HepG2 (cell line): ENCODE data around the gene ALDOA. TPM values are rescaled to one million over a fixed set of nuclear protein-coding genes. Genes with fewer than 3 reads are reported as not detected.

Source experiments
- CAMTA2 ChIP-seq: sonication (generic); formaldehyde crosslinking; IDR thresholded peaks from 2 replicates; pipeline ENCODE4 v1.4.0; 2020; ENCODE audit warnings: mild to moderate bottlenecking, missing genetic modification reagents, borderline replicate concordance
- DPF2 ChIP-seq: sonication (generic); formaldehyde crosslinking; IDR thresholded peaks from 2 replicates; pipeline ENCODE4 v1.4.0; 2020; ENCODE audit warnings: mild to moderate bottlenecking, low read depth, missing genetic modification reagents, borderline replicate concordance
- HNRNPH1 ChIP-seq: fragments of 200-400 bp; formaldehyde crosslinking; optimal IDR thresholded peaks from 2 replicates; pipeline ENCODE3; 2017; ENCODE audit warnings: mild to moderate bottlenecking, low read depth, low read length
- MIER3 ChIP-seq: IDR thresholded peaks from 2 replicates; pipeline ENCODE4 v1.6.1; 2016; ENCODE audit warnings: missing compliant biosample characterization, borderline replicate concordance
- NONO ChIP-seq, 2 experiments: fragments of 450-650 bp in 1 of 2; sonication (generic) in 1 of 2; formaldehyde crosslinking in 1 of 2; IDR thresholded peaks in 1 of 2; conservative IDR thresholded peaks in 1 of 2; 2 replicates each; pipeline versions ENCODE4 v1.6.1 to v1.8.0; 2017 to 2022; ENCODE audit warnings: mild to moderate bottlenecking in 1 of 2, missing genetic modification reagents in 1 of 2, moderate library complexity in 1 of 2
- ZBTB20 ChIP-seq: sonication (generic); formaldehyde crosslinking; IDR thresholded peaks from 2 replicates; pipeline ENCODE4 v1.8.1; 2023; ENCODE audit warnings: missing genetic modification reagents, low read depth, mild to moderate bottlenecking, borderline replicate concordance
- ZNF816 ChIP-seq: sonication (generic); formaldehyde crosslinking; IDR thresholded peaks from 2 replicates; pipeline ENCODE4 v1.8.0; 2022; ENCODE audit warnings: missing genetic modification reagents, mild to moderate bottlenecking, borderline replicate concordance
- ZNF883 ChIP-seq: sonication (generic); formaldehyde crosslinking; IDR thresholded peaks from 2 replicates; pipeline ENCODE4 v1.5.1; 2020; ENCODE audit warnings: mild to moderate bottlenecking, missing genetic modification reagents; ENCODE audit errors: not compliant biosample characterization
- polyA plus RNA-seq, 8 experiments: library from polyadenylated mRNA; depleted of rRNA in 3 of 8; stranded (reverse) in 7 of 8; unstranded in 1 of 8; fragments of >200 nt; fragmentation: Illumina TruSeq in 4 of 8; extraction: Trizol in 4 of 8; gene quantifications; 2 replicates each; pipeline versions ENCODE4 v1.2.1 to v1.2.3, GENCODE V29; 2011 to 2016; ENCODE audit warnings: low read depth in 4 of 8, missing spikeins in 1 of 8, mixed read lengths in 1 of 8; ENCODE audit not compliant: insufficient read depth in 1 of 8
- total RNA-seq, 5 experiments: library from RNA; depleted of rRNA; stranded (reverse); fragments of >200 nt; fragmentation: Illumina TruSeq; extraction: Trizol; gene quantifications; 2 replicates each; pipeline ENCODE4 v1.2.3, GENCODE V29; 2016; ENCODE audit warnings: low read depth in 1 of 5
- TF ChIP-seq, protein P1 (sequence below): sonication (generic); formaldehyde crosslinking; IDR thresholded peaks from 2 replicates; pipeline ENCODE4 v1.5.1; 2020; ENCODE audit warnings: mild to moderate bottlenecking, missing genetic modification reagents, moderate library complexity
- TF ChIP-seq, protein P2 (sequence below), 2 experiments: sonication (generic) in 1 of 2; formaldehyde crosslinking in 1 of 2; IDR thresholded peaks; 2 replicates each; pipeline versions ENCODE4 v1.5.1 to v1.6.1; 2011 to 2020; ENCODE audit warnings: borderline replicate concordance in 1 of 2, low read depth in 1 of 2, low read length in 1 of 2, mild to moderate bottlenecking in 1 of 2, missing genetic modification reagents in 1 of 2, moderate library complexity in 1 of 2
- TF ChIP-seq, protein P3 (sequence below): IDR thresholded peaks from 2 replicates; pipeline ENCODE4 v1.6.1; 2012; ENCODE audit warnings: low read length, improper control_type of control experiment
- TF ChIP-seq, protein P4 (sequence below): sonication (generic); formaldehyde crosslinking; IDR thresholded peaks from 2 replicates; pipeline ENCODE4 v1.5.1; 2020; ENCODE audit warnings: mild to moderate bottlenecking, missing genetic modification reagents

ALDOA gene
- total and polyA plus RNA-seq, 2 of the 13 experiments (the other 11 are each of a cell fraction or from before 2014, with no cell fraction given): 925 to 1,884 TPM

DNA sequence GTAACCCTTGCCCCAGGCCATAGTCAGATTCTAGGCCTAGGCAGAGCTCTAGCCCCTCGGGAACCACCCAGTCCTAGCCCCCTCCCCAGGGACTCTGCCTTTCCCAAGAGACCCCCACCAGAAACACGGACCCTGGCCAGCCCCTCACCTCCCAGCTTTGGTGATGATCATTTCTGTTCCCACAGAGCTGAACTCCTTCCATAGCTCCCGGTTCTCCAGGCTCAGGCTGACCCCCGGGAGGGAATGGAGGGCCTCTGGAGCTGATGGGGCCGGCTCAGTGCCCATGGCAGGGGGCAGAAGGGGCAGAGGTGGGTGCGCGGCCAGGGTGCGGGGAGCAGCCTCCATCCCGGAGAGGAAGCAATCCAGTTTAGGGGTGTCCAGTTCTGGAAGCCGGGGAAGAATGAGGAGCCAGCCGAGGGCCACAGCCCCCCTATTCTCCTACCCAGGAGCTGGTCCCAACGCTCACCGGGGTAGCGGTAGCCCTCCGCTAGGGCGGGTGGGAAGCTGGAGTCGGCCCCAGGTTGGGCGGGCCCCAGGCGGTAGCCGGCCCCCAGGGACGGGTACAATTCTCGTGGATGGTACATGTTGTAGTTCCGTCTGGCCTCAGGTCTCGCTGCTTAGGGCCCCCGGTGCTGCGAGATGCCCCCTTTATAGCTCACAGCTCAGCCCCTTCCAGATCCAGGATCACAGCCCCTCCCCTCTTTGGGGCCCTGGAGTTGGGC lies 25.2 kb downstream of the ALDOA start (continued):
- TF ChIP-seq, protein P1, sequence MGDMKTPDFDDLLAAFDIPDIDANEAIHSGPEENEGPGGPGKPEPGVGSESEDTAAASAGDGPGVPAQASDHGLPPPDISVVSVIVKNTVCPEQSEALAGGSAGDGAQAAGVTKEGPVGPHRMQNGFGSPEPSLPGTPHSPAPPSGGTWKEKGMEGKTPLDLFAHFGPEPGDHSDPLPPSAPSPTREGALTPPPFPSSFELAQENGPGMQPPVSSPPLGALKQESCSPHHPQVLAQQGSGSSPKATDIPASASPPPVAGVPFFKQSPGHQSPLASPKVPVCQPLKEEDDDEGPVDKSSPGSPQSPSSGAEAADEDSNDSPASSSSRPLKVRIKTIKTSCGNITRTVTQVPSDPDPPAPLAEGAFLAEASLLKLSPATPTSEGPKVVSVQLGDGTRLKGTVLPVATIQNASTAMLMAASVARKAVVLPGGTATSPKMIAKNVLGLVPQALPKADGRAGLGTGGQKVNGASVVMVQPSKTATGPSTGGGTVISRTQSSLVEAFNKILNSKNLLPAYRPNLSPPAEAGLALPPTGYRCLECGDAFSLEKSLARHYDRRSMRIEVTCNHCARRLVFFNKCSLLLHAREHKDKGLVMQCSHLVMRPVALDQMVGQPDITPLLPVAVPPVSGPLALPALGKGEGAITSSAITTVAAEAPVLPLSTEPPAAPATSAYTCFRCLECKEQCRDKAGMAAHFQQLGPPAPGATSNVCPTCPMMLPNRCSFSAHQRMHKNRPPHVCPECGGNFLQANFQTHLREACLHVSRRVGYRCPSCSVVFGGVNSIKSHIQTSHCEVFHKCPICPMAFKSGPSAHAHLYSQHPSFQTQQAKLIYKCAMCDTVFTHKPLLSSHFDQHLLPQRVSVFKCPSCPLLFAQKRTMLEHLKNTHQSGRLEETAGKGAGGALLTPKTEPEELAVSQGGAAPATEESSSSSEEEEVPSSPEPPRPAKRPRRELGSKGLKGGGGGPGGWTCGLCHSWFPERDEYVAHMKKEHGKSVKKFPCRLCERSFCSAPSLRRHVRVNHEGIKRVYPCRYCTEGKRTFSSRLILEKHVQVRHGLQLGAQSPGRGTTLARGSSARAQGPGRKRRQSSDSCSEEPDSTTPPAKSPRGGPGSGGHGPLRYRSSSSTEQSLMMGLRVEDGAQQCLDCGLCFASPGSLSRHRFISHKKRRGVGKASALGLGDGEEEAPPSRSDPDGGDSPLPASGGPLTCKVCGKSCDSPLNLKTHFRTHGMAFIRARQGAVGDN: 0 out of 2 replicates have a peak, but pooled peaks have one; percentile 34
- 0 out of 2 replicates have a peak, but pooled peaks have one; percentile 28 for TF ChIP-seq ZBTB20 (CRISPR knock-in tag)
- TF ChIP-seq ZNF883: no peak
- TF ChIP-seq, protein P2, sequence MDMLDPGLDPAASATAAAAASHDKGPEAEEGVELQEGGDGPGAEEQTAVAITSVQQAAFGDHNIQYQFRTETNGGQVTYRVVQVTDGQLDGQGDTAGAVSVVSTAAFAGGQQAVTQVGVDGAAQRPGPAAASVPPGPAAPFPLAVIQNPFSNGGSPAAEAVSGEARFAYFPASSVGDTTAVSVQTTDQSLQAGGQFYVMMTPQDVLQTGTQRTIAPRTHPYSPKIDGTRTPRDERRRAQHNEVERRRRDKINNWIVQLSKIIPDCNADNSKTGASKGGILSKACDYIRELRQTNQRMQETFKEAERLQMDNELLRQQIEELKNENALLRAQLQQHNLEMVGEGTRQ (IDR thresholded peaks at IDR 0.05; ENCODE audit: low read depth, low read length): no peak
- TF ChIP-seq, protein P2 (CRISPR knock-in tag; IDR thresholded peaks at IDR 0.05; ENCODE audit: borderline replicate concordance): no peak
- TF ChIP-seq, protein P3, sequence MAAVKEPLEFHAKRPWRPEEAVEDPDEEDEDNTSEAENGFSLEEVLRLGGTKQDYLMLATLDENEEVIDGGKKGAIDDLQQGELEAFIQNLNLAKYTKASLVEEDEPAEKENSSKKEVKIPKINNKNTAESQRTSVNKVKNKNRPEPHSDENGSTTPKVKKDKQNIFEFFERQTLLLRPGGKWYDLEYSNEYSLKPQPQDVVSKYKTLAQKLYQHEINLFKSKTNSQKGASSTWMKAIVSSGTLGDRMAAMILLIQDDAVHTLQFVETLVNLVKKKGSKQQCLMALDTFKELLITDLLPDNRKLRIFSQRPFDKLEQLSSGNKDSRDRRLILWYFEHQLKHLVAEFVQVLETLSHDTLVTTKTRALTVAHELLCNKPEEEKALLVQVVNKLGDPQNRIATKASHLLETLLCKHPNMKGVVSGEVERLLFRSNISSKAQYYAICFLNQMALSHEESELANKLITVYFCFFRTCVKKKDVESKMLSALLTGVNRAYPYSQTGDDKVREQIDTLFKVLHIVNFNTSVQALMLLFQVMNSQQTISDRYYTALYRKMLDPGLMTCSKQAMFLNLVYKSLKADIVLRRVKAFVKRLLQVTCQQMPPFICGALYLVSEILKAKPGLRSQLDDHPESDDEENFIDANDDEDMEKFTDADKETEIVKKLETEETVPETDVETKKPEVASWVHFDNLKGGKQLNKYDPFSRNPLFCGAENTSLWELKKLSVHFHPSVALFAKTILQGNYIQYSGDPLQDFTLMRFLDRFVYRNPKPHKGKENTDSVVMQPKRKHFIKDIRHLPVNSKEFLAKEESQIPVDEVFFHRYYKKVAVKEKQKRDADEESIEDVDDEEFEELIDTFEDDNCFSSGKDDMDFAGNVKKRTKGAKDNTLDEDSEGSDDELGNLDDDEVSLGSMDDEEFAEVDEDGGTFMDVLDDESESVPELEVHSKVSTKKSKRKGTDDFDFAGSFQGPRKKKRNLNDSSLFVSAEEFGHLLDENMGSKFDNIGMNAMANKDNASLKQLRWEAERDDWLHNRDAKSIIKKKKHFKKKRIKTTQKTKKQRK: no peak
- 0 out of 2 replicates have a peak, but pooled peaks have one; percentile 8 for TF ChIP-seq DPF2 (CRISPR knock-in tag)
- no peak for TF ChIP-seq HNRNPH1
- TF ChIP-seq CAMTA2 (CRISPR knock-in tag): peak; percentile 63; the same call in 1 of the 2 replicates
- TF ChIP-seq ZNF816 (CRISPR knock-in tag): no peak
- no peak for TF ChIP-seq NONO (IDR thresholded peaks at IDR 0.05)
- 0 out of 2 replicates have a peak, but pooled peaks have one; percentile 47 for TF ChIP-seq NONO (CRISPR knock-in tag; conservative IDR thresholded peaks at IDR 0.05)
- no peak for TF ChIP-seq MIER3 (CRISPR knock-in tag)
- TF ChIP-seq, protein P4, sequence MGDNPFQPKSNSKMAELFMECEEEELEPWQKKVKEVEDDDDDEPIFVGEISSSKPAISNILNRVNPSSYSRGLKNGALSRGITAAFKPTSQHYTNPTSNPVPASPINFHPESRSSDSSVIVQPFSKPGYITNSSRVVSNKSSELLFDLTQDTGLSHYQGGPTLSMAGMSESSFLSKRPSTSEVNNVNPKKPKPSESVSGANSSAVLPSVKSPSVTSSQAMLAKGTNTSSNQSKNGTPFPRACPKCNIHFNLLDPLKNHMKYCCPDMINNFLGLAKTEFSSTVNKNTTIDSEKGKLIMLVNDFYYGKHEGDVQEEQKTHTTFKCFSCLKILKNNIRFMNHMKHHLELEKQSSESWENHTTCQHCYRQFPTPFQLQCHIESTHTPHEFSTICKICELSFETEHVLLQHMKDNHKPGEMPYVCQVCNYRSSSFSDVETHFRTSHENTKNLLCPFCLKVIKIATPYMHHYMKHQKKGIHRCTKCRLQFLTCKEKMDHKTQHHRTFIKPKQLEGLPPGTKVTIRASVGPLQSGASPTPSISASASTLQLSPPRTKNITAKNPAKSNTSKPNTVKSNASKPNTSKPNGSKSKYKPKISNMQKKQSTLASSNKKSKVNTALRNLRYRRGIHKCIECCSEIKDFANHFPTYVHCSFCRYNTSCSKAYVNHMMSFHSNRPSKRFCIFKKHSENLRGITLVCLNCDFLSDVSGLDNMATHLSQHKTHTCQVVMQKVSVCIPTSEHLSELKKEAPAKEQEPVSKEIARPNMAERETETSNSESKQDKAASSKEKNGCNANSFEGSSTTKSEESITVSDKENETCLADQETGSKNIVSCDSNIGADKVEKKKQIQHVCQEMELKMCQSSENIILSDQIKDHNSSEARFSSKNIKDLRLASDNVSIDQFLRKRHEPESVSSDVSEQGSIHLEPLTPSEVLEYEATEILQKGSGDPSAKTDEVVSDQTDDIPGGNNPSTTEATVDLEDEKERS: no peak
